ENCODE results near the gene EME1. TPM values are rescaled to one million over a fixed set of nuclear protein-coding genes. Genes with fewer than 3 reads are reported as not detected.

The EME1 gene
- polyA plus RNA-seq, 1 of the 3 experiments (the other 2 are of a cell fraction): 16.9 TPM

DNA sequence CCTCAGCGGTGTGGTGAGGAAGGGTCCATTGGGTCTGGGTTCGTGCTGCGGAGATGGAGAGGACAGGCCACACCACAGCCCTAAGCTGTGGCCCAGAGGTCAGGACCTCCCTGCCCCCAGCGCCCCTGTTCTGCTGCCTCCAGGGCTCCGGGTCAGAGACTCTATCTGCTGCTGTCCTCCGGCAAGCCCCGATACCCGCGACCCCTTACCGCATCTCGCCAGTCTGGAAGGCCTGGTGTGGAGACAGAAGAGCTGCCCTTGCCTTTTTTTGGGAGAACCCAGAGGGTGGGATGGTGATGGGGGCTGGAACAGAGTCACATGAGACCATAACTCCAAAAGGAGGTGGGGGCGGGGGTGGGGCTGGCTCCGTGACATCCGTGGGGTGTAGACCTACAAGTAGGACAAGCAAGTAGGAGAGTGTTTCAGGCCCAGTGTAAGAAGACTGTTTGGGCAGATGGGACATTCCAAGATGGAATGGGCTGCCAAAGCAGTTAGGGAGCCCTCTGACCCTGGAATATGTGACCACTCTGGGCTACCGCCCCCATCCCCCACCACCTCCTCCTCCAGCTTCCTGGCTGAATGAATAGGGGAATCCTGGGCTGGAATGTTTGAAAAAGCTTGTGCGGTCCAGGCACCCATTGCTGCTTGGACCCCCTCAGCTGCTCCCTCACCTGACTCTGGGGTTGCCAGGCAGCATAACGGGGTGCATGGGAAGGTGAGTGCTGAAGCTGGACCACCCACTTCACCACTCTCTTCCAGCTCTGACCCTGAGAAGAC lies 25.7 kb upstream of the EME1 start (continued):
- no peak for TF ChIP-seq IRF3 (IDR thresholded peaks at IDR 0.05; ENCODE audit: low read depth, low read length)

GRCh38 chr17:50347894-50348291 lies 25.1 kb upstream of the EME1 start:
- Histone ChIP-seq H3F3A (replicated peaks; ENCODE audit: insufficient read depth) (peaks cover 9% of the 10 kb centered on the region), H3K27ac (ENCODE audit: low read depth in 2 of 2, low read length in 1 of 2) (peak overlapping the region in 1 of 2 experiments; percentile 28; a peak in 1 of 4 replicates), H3K36me3 (replicated peaks in 1 of 2; ENCODE audit: control insufficient read depth in 1 of 2, insufficient read depth in 2 of 2, low read length in 1 of 2) (peaks cover 1 to 3% of the 10 kb centered on the region in 2 experiments), H3K79me2 (ENCODE audit: insufficient read depth) (peaks cover 60% of the 10 kb centered on the region), H3K4me2 (peak overlapping the region; percentile 99), H3K4me3 (ENCODE audit: low read depth in 2 of 2, low read length in 1 of 2) (0 out of 4 replicates have a peak overlapping the region, but pooled peaks of 1 of the 2 experiments have one; percentile 8), H3K9me3 (no peaks in the 10 kb centered on the region), H2AFZ (ENCODE audit: low read depth) (no peak overlapping the region), H3K9me2 (no peaks in the 10 kb centered on the region), H3K4me1 (ENCODE audit: control insufficient read depth in 1 of 2, insufficient read depth in 2 of 2, low read depth in 1 of 2, low read length in 1 of 2) (peaks cover 11 to 29% of the 10 kb centered on the region in 2 experiments; a peak in 3 of 4 replicates), H3K27me3 (ENCODE audit: insufficient read depth) (no peaks in the 10 kb centered on the region), H3K9ac (no peak overlapping the region), H4K20me1 (ENCODE audit: insufficient read depth) (peaks cover 14% of the 10 kb centered on the region; the same call in 1 of the 2 replicates)
- no peak for TF ChIP-seq SIN3A (IDR thresholded peaks at IDR 0.05; ENCODE audit: borderline replicate concordance, low read depth, low read length)
- no peak for TF ChIP-seq CTCF (IDR thresholded peaks at IDR 0.05)
- TF ChIP-seq RFX5 (IDR thresholded peaks at IDR 0.05; ENCODE audit: low read length): no peak
- TF ChIP-seq RCOR1 (IDR thresholded peaks at IDR 0.05; ENCODE audit: low read length): no peak
- no peak for TF ChIP-seq RXRA (IDR thresholded peaks at IDR 0.05; ENCODE audit: borderline replicate concordance, low read depth)
- no peak for TF ChIP-seq TAF1 (IDR thresholded peaks at IDR 0.05; ENCODE audit: borderline replicate concordance, low read depth, low read length)
- 91% methylated on average over 3 of the region's 3 CpGs for WGBS (ENCODE audit: low lambda C conversion rate)
- ChIA-PET CTCF (interaction anchor here (0.7 to 4.5 kb wide), 6 partner anchors 15 to 178 kb away, joined by 3 to 56 read pairs (median 6); no protein-coding TSS in a partner anchor), POLR2A (interaction anchor here (3.0 kb wide), 1 partner anchor 14 kb away, joined by 18 read pairs; no protein-coding TSS in a partner anchor)
- no peak for DNase-seq

GRCh38 chr17:50348522-50349242 lies 24.3 kb upstream of the EME1 start:
- no peak overlapping the region for H2AFZ ChIP-seq (ENCODE audit: low read depth)
- peaks cover 3 to 5% of the 10 kb centered on the region in 2 experiments for H3K36me3 ChIP-seq (replicated peaks in 1 of 2; ENCODE audit: control insufficient read depth in 1 of 2, insufficient read depth in 2 of 2, low read length in 1 of 2)
- H3K9ac ChIP-seq: no peak overlapping the region
- peaks cover 9% of the 10 kb centered on the region for H3F3A ChIP-seq (replicated peaks; ENCODE audit: insufficient read depth)
- peak overlapping the region in 1 of 2 experiments; percentile 8; a peak in 1 of 4 replicates for H3K4me3 ChIP-seq (ENCODE audit: low read depth in 2 of 2, low read length in 1 of 2)
- H4K20me1 ChIP-seq (ENCODE audit: insufficient read depth): peaks cover 16% of the 10 kb centered on the region; the same call in 1 of the 2 replicates
- peaks cover 60% of the 10 kb centered on the region for H3K79me2 ChIP-seq (ENCODE audit: insufficient read depth)
- H3K9me3 ChIP-seq: no peaks in the 10 kb centered on the region
- peaks cover 11 to 29% of the 10 kb centered on the region in 2 experiments; a peak in 3 of 4 replicates for H3K4me1 ChIP-seq (ENCODE audit: control insufficient read depth in 1 of 2, insufficient read depth in 2 of 2, low read depth in 1 of 2, low read length in 1 of 2)
- TF ChIP-seq RCOR1 (IDR thresholded peaks at IDR 0.05; ENCODE audit: low read length) (no peak), POLR2AphosphoS5 (IDR thresholded peaks at IDR 0.05; ENCODE audit: low read depth, low read length) (0 out of 2 replicates have a peak, but pooled peaks have one; percentile 15), ELF1 (IDR thresholded peaks at IDR 0.05) (peak; percentile 49; the same call in 1 of the 2 replicates)
- H3K9me2 ChIP-seq: no peaks in the 10 kb centered on the region
- DNase-seq: no peak
- peak overlapping the region in 1 of 2 experiments; percentile 28; a peak in 1 of 4 replicates for H3K27ac ChIP-seq (ENCODE audit: low read depth in 2 of 2, low read length in 1 of 2)
- ChIA-PET POLR2A (interaction anchor here (0.7 to 1.1 kb wide), 2 partner anchors 13 to 137 kb away, joined by 3 to 5 read pairs; no protein-coding TSS in a partner anchor), CTCF (interaction anchor here (1.0 to 4.5 kb wide), 6 partner anchors 14 to 187 kb away, joined by 3 to 56 read pairs (median 4); no protein-coding TSS in a partner anchor)
- H3K27me3 ChIP-seq (ENCODE audit: insufficient read depth): no peaks in the 10 kb centered on the region
- H3K4me2 ChIP-seq: peak overlapping the region; percentile 99
- WGBS (ENCODE audit: low lambda C conversion rate): 78% methylated on average over 6 of the region's 7 CpGs
